ENCODE results near the gene CCNQ.

The CCNQ gene

GRCh38 chrX:153635388-153635787 lies 36.4 kb upstream of the CCNQ start:
- no peak overlapping the region for H3K27ac ChIP-seq
- no peak for TF ChIP-seq CTCF (conservative IDR thresholded peaks at IDR 0.05)
- no peak for TF ChIP-seq ZFX (IDR thresholded peaks at IDR 0.05)

GRCh38 chrX:153634832-153635231 lies 35.9 kb upstream of the CCNQ start:
- no peak for TF ChIP-seq ZFX (IDR thresholded peaks at IDR 0.05)
- TF ChIP-seq CTCF (conservative IDR thresholded peaks at IDR 0.05): no peak
- no peak overlapping the region for H3K27ac ChIP-seq

- TF ChIP-seq CTCF (conservative IDR thresholded peaks at IDR 0.05) (no peak), ZFX (IDR thresholded peaks at IDR 0.05) (no peak)
- H3K27ac ChIP-seq: no peak overlapping the region
Observed at GRCh38 chrX:153634236-153634635, 35.3 kb upstream of the CCNQ start.

- TF ChIP-seq ZFX (IDR thresholded peaks at IDR 0.05) (no peak), CTCF (conservative IDR thresholded peaks at IDR 0.05) (no peak)
- no peak overlapping the region for H3K27ac ChIP-seq
Observed at GRCh38 chrX:153633607-153634180, 34.8 kb upstream of the CCNQ start.

GRCh38 chrX:153633048-153633447 lies 34.1 kb upstream of the CCNQ start:
- no peak overlapping the region for H3K27ac ChIP-seq
- TF ChIP-seq ZFX (IDR thresholded peaks at IDR 0.05): no peak
- no peak for TF ChIP-seq CTCF (conservative IDR thresholded peaks at IDR 0.05)

- TF ChIP-seq ZFX (IDR thresholded peaks at IDR 0.05) (no peak), CTCF (conservative IDR thresholded peaks at IDR 0.05) (no peak)
Observed at GRCh38 chrX:153632595-153632946, 33.6 kb upstream of the CCNQ start.

GRCh38 chrX:153631907-153632594 lies 33.1 kb upstream of the CCNQ start:
- TF ChIP-seq CTCF (conservative IDR thresholded peaks at IDR 0.05) (no peak), ZFX (IDR thresholded peaks at IDR 0.05) (no peak)
- no peak overlapping the region for H3K27ac ChIP-seq

More at GRCh38 chrX:153632595-153632946, 33.6 kb upstream of the CCNQ start:
- H3K27ac ChIP-seq: no peak overlapping the region
